Activated T-helper 17 cell treated with anti-CD3 and anti-CD28 coated beads, Interleukin-2, amount 50 U/mL, for 72 hours (primary cell): ENCODE data around the gene CHTF8. TPM values are rescaled to one million over a fixed set of nuclear protein-coding genes. Genes with fewer than 3 reads are reported as not detected.

Experiments
- ATAC-seq: fragments of 150-1000 bp; cut with Tn5 transposase; replicated peaks from 2 replicates; pipeline ENCODE4 v1.10.0; 2021; ENCODE audit warnings: mild to moderate bottlenecking, moderate library complexity
- H3K27ac Mint-ChIP-seq: one replicate; pipeline ENCODE4 v1.8.0; 2022; ENCODE audit warnings: mixed read lengths
- H3K27me3 Mint-ChIP-seq: one replicate; pipeline ENCODE4 v1.8.0; 2022; ENCODE audit warnings: mixed read lengths
- H3K36me3 Mint-ChIP-seq: one replicate; pipeline ENCODE4 v1.8.0; 2022; ENCODE audit warnings: low read depth, mild to moderate bottlenecking, mixed read lengths
- H3K4me1 Mint-ChIP-seq: one replicate; pipeline ENCODE4 v1.8.0; 2022; ENCODE audit warnings: mixed read lengths
- H3K4me3 Mint-ChIP-seq: one replicate; pipeline ENCODE4 v1.8.0; 2022; ENCODE audit warnings: mild to moderate bottlenecking, mixed read lengths
- H3K9me3 Mint-ChIP-seq: one replicate; pipeline ENCODE4 v1.8.0; 2022; ENCODE audit warnings: mixed read lengths
- total RNA-seq, 2 donors: library from RNA; stranded (reverse); gene quantifications; one replicate each; pipeline ENCODE4 v1.2.3, GENCODE V29; 2022

The CHTF8 gene, protein sequence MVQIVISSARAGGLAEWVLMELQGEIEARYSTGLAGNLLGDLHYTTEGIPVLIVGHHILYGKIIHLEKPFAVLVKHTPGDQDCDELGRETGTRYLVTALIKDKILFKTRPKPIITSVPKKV
- 100 to 1,000 TPM; 103 to 129 TPM for total RNA-seq

DNA sequence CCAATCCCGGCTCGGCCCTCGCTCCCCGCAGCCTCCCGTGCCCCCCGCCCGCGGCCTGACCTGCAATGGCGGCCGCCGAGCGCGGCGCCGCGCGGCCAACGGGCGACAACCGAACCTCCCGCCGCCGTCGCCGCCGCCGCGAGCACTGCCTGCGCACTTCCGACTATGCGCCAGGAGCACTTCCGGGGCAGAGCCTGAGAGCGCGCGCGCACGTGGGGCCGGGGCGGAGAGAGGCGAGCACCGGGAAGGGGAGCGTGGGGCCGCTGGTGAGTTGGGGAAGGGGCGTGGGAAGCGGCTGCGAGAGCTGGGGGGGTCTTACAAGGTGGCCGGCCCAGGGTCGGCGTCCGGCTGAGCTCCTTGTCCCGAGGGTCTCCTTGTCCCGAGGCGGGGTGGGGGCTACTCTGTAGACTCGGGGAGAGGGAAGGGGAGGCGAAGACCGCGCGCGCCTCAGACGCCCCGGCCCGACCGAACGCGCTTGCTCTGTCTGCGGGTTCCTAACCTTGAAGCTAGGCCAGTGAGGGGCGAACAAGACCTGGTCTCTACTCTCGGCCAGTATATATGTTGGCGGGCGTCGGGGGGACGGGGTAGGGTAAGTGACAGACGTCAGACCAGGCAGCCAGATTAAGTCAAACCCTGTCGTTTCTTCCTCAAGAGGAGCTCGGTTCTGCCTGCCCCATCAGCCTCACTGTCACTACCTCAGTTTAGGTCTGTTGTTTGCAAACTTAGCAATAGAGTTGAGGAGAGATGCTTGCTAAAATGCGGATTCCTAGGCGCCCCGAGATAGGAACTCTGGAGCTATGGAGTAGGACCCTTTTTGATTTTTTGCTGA lies at the start of gene CHTF8, which contains the start of gene UTP4:
Gene CHTF8 (minus strand): TSS at position 165 of the 829 bp plus-strand sequence. CDS start 11,130 bp downstream, outside the sequence.
Gene UTP4 (plus strand): TSS at position 226 of the 829 bp plus-strand sequence. CDS start 811 bp downstream, outside the sequence.
- no peaks in the 10 kb centered on the region for H3K9me3 Mint-ChIP-seq
- peaks cover 43% of the 10 kb centered on the region for H3K4me1 Mint-ChIP-seq
- peak within 1 kb of the TSS; percentile 97 for H3K27ac Mint-ChIP-seq
- H3K27me3 Mint-ChIP-seq, result no peaks in the 10 kb centered on the region
- peak; percentile 98 for ATAC-seq
- peaks cover 91% of the 10 kb centered on the region for H3K36me3 Mint-ChIP-seq
- H3K4me3 Mint-ChIP-seq, result peak within 1 kb of the TSS; percentile 95

DNA sequence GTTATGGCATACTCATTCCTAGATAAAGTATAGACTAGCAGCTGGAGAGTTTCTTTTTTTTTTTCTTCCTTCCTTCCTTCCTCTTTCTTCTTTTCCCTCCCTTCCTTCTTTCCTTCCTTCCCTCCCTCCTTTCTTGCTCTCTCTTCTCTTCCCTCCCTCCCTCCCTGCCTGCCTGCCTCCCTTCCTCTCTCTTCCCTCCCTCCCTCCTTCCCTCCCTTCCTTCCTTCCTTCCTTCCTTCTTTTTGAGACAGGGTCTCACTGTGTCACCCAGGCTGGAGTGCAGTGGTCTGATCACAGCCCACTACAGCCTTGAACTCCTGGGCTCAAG lies 47.6 kb upstream of the CHTF8 start:
- H3K36me3 Mint-ChIP-seq, result no peaks in the 10 kb centered on the region
- H3K9me3 Mint-ChIP-seq, result no peaks in the 10 kb centered on the region
- no peaks in the 10 kb centered on the region for H3K27me3 Mint-ChIP-seq
- H3K27ac Mint-ChIP-seq, result no peak overlapping the region
- peaks cover 10% of the 10 kb centered on the region for H3K4me1 Mint-ChIP-seq
- H3K4me3 Mint-ChIP-seq, result no peak overlapping the region
- ATAC-seq, result no peak

DNA sequence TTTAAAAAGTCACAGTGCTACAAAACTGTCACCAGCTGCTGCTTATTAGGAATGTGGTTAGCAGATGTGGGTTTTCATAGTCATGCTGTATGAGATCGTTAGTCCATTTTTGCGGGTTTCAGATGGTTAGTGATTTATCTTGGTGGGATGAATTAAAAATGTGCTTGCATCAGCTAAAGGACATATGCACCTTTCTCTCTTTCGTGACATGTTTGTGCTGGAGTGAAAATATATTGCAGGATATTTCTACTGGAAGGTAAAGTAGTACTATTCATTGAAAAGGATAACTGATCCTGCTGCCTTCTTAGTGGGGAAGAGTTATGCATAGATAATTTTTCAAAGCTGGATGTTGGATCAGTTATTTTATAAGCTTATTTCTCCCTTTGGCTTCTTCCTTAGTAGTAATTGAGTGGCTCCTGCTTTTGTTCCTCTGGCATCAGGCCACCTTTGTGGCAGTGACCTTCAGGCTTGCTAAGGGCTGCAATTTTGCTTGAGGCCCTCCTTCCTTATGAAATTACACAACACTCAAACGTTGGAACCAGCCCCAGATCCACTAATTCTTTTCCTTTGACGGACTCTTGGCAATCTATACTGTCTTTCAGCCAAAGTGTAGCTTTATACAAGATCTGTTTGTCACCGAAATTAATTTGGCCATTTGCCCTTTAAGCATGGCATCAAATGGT lies 47.1 kb upstream of the CHTF8 start:
- H3K4me3 Mint-ChIP-seq, result no peak overlapping the region
- peaks cover 6% of the 10 kb centered on the region for H3K4me1 Mint-ChIP-seq
- ATAC-seq, result peak; percentile 22
- H3K27me3 Mint-ChIP-seq, result no peaks in the 10 kb centered on the region
- H3K36me3 Mint-ChIP-seq, result no peaks in the 10 kb centered on the region
- no peak overlapping the region for H3K27ac Mint-ChIP-seq
- H3K9me3 Mint-ChIP-seq, result no peaks in the 10 kb centered on the region

DNA sequence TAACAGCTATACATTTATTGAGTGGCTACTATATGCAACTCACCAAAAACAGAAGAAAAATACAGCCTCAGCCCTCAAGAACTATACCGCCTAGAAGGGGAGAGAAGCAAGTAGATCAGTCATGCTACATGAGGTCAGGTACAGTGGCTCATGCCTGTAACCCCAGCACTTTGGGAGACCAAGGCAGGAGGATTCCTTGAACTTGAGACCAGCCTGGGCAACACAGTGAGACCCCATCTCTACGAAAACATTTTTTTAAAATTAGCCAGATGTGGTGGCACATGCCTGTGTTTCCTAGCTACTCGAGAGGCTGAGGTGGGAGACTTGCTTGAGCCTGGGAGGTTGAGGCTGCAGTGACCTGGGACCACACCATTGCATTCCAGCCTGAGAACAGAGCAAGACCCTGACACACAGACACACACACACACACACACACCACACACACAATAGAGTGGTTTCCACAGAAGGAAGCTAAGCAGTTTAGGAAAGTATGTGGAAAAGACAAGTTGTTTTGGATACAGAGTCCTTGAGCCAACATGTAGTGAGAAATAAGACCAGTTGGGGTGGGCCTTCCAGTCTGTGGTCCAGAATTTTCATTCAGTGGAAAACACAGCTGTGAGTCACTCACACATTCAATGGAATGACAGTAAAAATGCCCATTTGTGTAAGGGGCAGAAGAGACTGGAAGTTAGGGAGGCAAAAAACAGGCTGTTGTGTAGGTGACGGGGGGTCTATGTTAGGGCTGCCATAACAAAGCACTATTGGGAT lies 43.8 kb upstream of the CHTF8 start:
- H3K36me3 Mint-ChIP-seq, result peaks cover 16% of the 10 kb centered on the region
- no peak for ATAC-seq
- H3K4me1 Mint-ChIP-seq, result peaks cover 6% of the 10 kb centered on the region
- no peaks in the 10 kb centered on the region for H3K27me3 Mint-ChIP-seq
- no peaks in the 10 kb centered on the region for H3K9me3 Mint-ChIP-seq
- peak overlapping the region; percentile 30 for H3K27ac Mint-ChIP-seq
- H3K4me3 Mint-ChIP-seq, result no peak overlapping the region

DNA sequence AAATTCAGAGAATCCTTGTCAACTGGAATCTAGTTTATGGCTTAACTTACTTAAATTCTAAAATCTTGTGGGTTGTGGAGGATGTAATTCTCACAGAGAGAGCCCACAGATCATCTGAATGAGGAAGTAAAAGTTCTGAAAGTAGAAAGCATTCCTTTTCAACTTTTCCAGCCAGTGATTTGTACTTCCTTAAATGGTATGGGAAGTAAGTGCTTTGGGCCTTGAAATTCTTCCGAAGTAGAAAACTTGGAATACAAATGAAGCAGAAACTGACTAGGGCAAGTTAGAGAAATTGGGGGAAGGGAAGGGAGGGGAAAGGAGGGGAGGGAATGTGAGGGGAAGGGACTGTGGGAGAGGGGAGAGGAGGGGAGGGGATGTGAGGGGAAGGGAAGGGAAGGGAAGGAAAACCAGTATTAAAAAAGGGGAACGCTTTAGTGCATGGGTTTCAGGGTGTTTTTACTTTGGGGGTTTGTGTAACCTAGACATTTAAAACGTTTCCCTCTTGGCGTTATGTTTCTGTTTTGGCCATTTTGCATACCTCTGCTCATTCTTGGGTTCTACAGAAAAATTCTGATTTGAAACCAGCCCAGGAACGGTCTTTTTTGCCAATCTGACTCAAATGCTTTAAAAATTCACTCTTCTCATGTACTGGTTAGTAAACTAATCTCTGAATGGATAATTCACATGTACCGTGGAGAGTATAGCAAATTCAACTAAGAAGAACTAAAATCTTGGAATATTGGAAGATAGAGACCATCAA lies 39.1 kb upstream of the CHTF8 start:
- H3K27me3 Mint-ChIP-seq, result no peaks in the 10 kb centered on the region
- peaks cover 16% of the 10 kb centered on the region for H3K4me1 Mint-ChIP-seq
- no peak overlapping the region for H3K27ac Mint-ChIP-seq
- ATAC-seq, result no peak
- H3K36me3 Mint-ChIP-seq, result peaks cover 63% of the 10 kb centered on the region
- no peaks in the 10 kb centered on the region for H3K9me3 Mint-ChIP-seq
- H3K4me3 Mint-ChIP-seq, result no peak overlapping the region

DNA sequence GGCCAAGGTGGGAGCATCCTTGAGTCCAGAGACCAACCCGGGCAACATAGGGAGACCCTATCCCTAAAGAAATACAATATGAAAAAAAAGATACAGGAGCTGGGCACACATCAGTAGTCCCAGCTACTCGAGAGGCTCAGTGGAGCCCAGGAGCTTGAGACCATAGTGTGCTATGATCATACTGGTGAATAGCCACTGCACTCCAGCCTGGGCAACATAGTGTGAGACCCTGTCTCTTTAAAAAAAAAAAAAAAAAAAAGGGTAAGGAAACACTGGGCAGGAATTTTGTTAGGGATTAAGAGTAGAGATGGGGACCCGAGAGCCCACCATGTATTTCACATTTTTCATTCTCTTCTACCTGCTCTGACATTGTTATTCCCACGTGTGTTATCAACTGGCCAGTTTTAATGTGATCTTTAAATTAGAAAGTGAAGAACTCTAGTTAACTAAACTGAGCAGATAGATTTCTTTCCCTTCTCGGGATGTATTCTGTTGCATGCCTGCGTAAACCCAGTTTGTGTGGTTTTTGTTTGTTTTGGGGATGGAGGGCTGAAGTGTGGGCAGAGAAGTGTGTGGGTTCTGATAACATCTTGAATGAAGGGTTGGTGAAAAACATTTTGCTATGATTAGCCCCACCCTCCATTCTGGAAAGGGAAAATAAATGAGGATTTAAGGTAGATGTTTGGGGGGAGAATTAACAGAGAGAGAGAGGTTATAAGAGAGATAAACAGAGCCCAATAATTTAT lies 37.4 kb upstream of the CHTF8 start:
- Mint-ChIP-seq H3K4me1 (peaks cover 26% of the 10 kb centered on the region), H3K27me3 (no peaks in the 10 kb centered on the region), H3K27ac (peak overlapping the region; percentile 20), H3K36me3 (peaks cover 81% of the 10 kb centered on the region), H3K4me3 (no peak overlapping the region), H3K9me3 (no peaks in the 10 kb centered on the region)
- ATAC-seq, result no peak

DNA sequence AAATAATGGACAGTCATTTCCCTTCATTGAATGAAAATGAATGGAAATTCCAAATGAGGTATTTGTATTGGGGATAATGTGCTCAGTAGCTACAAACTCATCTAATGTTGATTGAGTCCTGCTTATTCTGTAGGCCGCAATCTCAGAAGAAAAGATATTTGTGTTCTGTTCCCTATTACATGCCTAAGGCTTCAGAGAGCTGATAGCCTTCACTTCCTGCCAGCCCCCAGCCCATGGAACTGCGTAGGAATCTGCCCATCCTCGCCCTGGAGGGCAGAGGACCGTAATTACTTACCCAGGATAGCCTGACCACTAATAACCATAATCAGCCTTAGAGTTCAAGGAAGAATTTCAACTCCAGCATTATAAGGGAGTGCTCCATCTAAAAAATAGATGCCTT lies 36.7 kb upstream of the CHTF8 start:
- Mint-ChIP-seq H3K27me3 (no peaks in the 10 kb centered on the region), H3K4me1 (peaks cover 26% of the 10 kb centered on the region), H3K36me3 (peaks cover 88% of the 10 kb centered on the region), H3K4me3 (no peak overlapping the region), H3K9me3 (no peaks in the 10 kb centered on the region), H3K27ac (no peak overlapping the region)
- no peak for ATAC-seq

DNA sequence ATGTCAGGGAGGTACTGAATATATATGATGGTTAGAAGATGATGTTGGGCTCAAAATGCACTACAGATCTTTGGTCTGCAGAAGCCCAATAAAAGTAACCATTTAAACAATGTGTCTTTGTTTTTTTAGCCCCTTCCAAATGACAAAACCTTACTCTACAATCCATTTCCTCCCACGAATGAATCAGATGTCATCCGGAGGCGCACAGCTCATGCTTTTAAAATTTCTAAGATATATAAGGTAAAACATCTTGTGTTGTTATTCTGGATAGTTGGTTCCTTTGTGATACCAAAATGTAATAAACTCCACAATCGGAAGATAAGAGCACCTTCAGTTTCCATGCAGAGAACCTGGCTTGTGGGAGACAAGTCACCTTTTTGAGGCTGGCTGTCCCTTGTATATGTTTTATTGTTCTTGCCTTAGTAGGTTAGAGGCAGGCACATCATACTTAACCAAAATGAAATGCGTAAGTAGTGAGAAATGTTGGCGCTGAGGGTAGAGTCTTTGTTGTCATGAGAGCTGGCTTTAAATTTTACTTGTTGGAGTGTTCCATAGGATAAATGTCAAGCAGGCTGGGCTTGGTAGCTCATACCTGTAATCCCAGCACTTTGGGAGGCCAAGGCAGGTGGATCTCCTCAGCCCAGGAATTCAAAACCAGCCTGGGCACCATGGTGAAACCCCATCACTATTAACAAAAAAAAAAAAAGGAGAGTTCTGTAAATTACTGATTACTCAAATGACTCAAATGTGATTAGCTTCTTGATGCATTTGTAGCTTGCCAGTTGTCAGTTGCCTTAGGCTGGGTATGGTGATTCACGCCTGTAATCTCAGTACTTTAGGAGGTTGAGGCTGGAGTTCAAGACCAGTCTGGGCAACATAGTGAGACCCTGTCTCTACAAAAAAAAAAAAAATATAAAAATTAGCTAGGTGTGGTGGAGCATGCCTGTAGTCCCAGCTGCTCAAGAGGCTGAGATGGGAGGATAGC lies 34.9 kb upstream of the CHTF8 start:
- Mint-ChIP-seq H3K36me3 (peaks cover 99% of the 10 kb centered on the region), H3K9me3 (no peaks in the 10 kb centered on the region), H3K4me1 (peaks cover 26% of the 10 kb centered on the region), H3K27me3 (no peaks in the 10 kb centered on the region), H3K4me3 (peak overlapping the region; percentile 77), H3K27ac (peak overlapping the region; percentile 92)
- peak; percentile 8 for ATAC-seq

DNA sequence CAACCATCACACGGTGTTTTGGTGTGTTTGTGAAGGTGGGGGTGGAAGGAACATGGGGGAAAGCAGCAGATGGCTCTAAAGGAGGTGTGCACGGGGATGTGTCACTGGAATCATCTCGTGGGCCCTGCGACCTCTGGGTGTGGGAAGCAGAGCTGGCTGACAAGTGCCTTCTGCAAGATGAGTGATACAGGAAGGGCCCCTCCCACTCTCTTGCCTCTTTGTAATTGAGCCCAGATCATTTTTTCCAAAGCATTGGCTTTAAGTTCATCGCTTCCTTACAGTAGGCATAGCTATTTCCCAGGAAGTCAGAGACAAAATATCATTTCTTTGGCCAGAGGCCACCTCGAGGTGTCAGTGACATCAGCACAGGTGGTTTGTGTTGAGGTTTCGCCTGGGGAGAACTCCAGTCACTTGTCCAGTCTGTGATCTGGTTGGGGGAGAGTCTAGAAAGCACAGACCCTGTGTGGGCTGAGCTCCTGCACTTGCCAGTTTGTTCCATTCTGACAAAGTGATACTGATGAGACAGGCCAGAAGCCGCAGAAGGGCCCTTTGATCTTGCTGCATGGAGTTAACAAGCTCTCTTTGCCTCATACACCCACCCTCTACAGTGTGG lies 33.9 kb upstream of the CHTF8 start:
- peak; percentile 93 for ATAC-seq
- Mint-ChIP-seq H3K27me3 (no peaks in the 10 kb centered on the region), H3K9me3 (no peaks in the 10 kb centered on the region), H3K27ac (peak overlapping the region; percentile 92), H3K4me1 (peaks cover 26% of the 10 kb centered on the region), H3K36me3 (peaks cover 100% of the 10 kb centered on the region), H3K4me3 (peak overlapping the region; percentile 77)

DNA sequence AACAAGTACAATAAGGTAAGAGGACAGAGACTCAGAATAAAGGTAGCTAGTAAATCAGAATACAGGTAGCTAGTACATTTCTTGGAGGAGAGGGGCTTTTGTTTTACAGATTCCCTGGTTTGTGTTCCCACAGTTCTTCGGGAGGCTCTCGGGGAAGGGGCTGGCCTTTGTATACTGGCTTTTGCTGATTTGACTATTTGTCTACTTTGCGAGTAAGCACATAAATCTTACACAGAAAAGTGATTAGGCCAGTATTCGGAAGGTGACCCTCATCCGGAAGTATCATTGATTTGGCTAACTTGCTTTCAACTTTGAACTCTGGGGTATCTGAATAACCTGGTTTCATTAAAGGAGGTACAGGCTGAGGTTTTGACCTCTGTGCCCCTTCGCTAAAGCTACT lies 33.2 kb upstream of the CHTF8 start:
- H3K4me3 Mint-ChIP-seq, result peak overlapping the region; percentile 77

DNA sequence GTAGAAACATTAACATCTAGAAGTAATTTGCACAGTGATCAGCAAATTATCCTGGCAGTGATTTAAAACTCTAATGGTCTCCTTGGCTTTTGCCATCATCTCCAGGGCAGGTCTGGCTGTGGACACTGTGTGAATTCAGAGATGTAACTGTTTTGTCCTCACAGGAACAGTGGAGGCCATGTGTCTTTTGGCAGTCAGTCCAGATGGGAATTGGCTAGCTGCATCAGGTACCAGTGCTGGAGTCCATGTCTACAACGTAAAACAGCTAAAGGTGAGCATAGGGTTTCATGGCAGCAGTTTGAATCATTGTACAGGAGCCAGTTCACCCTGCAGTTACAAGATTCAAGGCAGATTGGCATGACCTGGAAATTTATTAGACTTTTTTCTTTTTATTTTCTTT lies 27.8 kb upstream of the CHTF8 start:
- peaks cover 98% of the 10 kb centered on the region for H3K36me3 Mint-ChIP-seq
- H3K4me3 Mint-ChIP-seq, result no peak overlapping the region
- no peaks in the 10 kb centered on the region for H3K9me3 Mint-ChIP-seq
- no peak overlapping the region for H3K27ac Mint-ChIP-seq
- no peak for ATAC-seq
- H3K27me3 Mint-ChIP-seq, result no peaks in the 10 kb centered on the region
- H3K4me1 Mint-ChIP-seq, result peaks cover 5% of the 10 kb centered on the region

More for the DNA sequence above, 33.2 kb upstream of the CHTF8 start:
- H3K27me3 Mint-ChIP-seq, result no peaks in the 10 kb centered on the region
- no peak for ATAC-seq
- peaks cover 26% of the 10 kb centered on the region for H3K4me1 Mint-ChIP-seq
- H3K9me3 Mint-ChIP-seq, result no peaks in the 10 kb centered on the region
- H3K36me3 Mint-ChIP-seq, result peaks cover 100% of the 10 kb centered on the region
- H3K27ac Mint-ChIP-seq, result peak overlapping the region; percentile 92

DNA sequence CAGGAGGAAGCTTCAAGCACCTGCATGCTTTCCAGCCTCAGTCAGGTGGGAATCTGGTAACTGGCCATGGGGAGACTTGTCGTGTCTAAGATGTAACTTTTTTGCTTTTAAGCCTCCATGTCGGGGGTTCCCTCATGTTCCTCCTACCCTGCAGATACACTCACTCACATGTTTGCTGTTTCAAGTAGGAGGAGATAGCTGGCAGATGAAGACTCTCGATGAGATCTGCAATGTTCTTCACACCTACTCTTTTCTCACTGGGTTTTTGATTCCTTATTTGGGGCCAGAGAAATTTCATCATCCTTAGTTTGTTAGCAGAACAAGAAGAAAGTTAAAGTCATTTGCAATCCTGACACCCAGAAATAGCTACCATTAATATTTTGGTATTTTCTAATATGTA lies 24.8 kb upstream of the CHTF8 start:
- no peak overlapping the region for H3K4me3 Mint-ChIP-seq
- no peaks in the 10 kb centered on the region for H3K9me3 Mint-ChIP-seq
- H3K27ac Mint-ChIP-seq, result no peak overlapping the region

More for the DNA sequence above, 24.8 kb upstream of the CHTF8 start:
- Mint-ChIP-seq H3K4me1 (peaks cover 5% of the 10 kb centered on the region), H3K36me3 (peaks cover 97% of the 10 kb centered on the region), H3K27me3 (no peaks in the 10 kb centered on the region)
- no peak for ATAC-seq
